Ishikawa (cell line): ENCODE data around the gene DDX28.

Source experiments
- CREB1 ChIP-seq: IDR thresholded peaks from 2 replicates; pipeline ENCODE4 v1.6.1; 2012; ENCODE audit warnings: low read depth
- EGR1 ChIP-seq: IDR thresholded peaks from 2 replicates; pipeline ENCODE4 v1.6.1; 2012
- EP300 ChIP-seq: IDR thresholded peaks from 2 replicates; pipeline ENCODE4 v1.6.1; 2012; ENCODE audit warnings: borderline replicate concordance
- FOXM1 ChIP-seq: IDR thresholded peaks from 2 replicates; pipeline ENCODE4 v1.6.1; 2012; ENCODE audit warnings: low read depth, borderline replicate concordance
- NFIC ChIP-seq: IDR thresholded peaks from 2 replicates; pipeline ENCODE4 v1.6.1; 2012
- REST ChIP-seq: IDR thresholded peaks from 2 replicates; pipeline ENCODE4 v1.6.1; 2012; ENCODE audit warnings: low read depth, mild to moderate bottlenecking
- TAF1 ChIP-seq: IDR thresholded peaks from 2 replicates; pipeline ENCODE4 v1.6.1; 2012; ENCODE audit warnings: low read depth, mild to moderate bottlenecking
- YY1 ChIP-seq: IDR thresholded peaks from 2 replicates; pipeline ENCODE4 v1.6.1; 2012; ENCODE audit warnings: low read depth
- ZBTB7A ChIP-seq: IDR thresholded peaks from 2 replicates; pipeline ENCODE4 v1.6.1; 2012; ENCODE audit warnings: low read depth
- TF ChIP-seq, protein P1 (sequence below): IDR thresholded peaks from 2 replicates; pipeline ENCODE4 v1.6.1; 2012

GRCh38 chr16:68072038-68072695 is 49.1 kb upstream of the DDX28 start:
- no peak for TF ChIP-seq YY1
- TF ChIP-seq, protein P1, sequence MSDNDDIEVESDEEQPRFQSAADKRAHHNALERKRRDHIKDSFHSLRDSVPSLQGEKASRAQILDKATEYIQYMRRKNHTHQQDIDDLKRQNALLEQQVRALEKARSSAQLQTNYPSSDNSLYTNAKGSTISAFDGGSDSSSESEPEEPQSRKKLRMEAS: no peak
- TF ChIP-seq NFIC: no peak
- no peak for TF ChIP-seq EGR1
- TF ChIP-seq FOXM1: no peak
- no peak for TF ChIP-seq ZBTB7A
- no peak for TF ChIP-seq EP300
- no peak for TF ChIP-seq TAF1
- TF ChIP-seq REST: no peak
- no peak for TF ChIP-seq CREB1
